Measurements from ENCODE around the gene HAUS7.

Gene HAUS7

GRCh38 chrX:153443476-153444332 lies 26.7 kb downstream of the HAUS7 start:
- Histone ChIP-seq H3K4me3 (ENCODE audit: low read depth, low read length) (no peak overlapping the region), H3K36me3 (no peaks in the 10 kb centered on the region; the same call in 1 of the 2 replicates), H3K9me3 (ENCODE audit: severe bottlenecking) (peaks cover 2% of the 10 kb centered on the region), H3K27ac (peak overlapping the region; percentile 14; the same call in 1 of the 2 replicates), H3K27me3 (ENCODE audit: insufficient read depth, low read depth, severe bottlenecking) (peaks cover 17% of the 10 kb centered on the region)
- TF ChIP-seq CTCF (IDR thresholded peaks at IDR 0.05; ENCODE audit: low read depth, low read length): no peak
- peak; percentile 62 for DNase-seq

- Histone ChIP-seq H3K27me3 (ENCODE audit: insufficient read depth, low read depth, severe bottlenecking) (peaks cover 23% of the 10 kb centered on the region), H3K36me3 (no peaks in the 10 kb centered on the region; the same call in 1 of the 2 replicates), H3K9me3 (ENCODE audit: severe bottlenecking) (peaks cover 2% of the 10 kb centered on the region), H3K27ac (no peak overlapping the region), H3K4me3 (ENCODE audit: low read depth, low read length) (no peak overlapping the region)
- DNase-seq: no peak
- no peak for TF ChIP-seq CTCF (IDR thresholded peaks at IDR 0.05; ENCODE audit: low read depth, low read length)
These were observed 27.9 kb downstream of the HAUS7 start for GRCh38 chrX:153442463-153442862.

- Histone ChIP-seq H3K36me3 (no peaks in the 10 kb centered on the region; the same call in 1 of the 2 replicates), H3K9me3 (ENCODE audit: severe bottlenecking) (peaks cover 2% of the 10 kb centered on the region), H3K4me3 (ENCODE audit: low read depth, low read length) (no peak overlapping the region), H3K27me3 (ENCODE audit: insufficient read depth, low read depth, severe bottlenecking) (peaks cover 26% of the 10 kb centered on the region), H3K27ac (no peak overlapping the region)
- no peak for TF ChIP-seq CTCF (IDR thresholded peaks at IDR 0.05; ENCODE audit: low read depth, low read length)
- DNase-seq: no peak
These were observed 28.4 kb downstream of the HAUS7 start for GRCh38 chrX:153441981-153442380.

DNA sequence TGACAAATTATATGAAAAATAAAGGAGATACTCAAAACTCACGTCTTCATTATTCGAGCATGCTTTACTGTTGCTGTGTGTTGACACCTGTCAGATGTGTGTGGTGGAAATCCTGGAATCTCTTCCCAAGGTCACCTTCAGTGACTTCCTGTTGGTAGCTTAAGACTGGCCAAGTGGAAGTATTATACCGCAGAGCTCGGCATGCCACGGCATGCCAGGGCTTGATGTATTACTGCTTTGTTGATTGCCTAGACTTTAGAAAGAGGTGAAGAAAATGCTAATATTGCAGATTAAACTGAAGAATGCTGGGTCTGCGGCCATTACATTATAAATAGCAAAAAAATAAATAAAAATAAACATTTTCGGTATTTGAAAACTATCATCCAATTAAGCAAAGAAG lies 29.1 kb downstream of the HAUS7 start:
- Histone ChIP-seq H3K9me3 (ENCODE audit: severe bottlenecking) (peaks cover 2% of the 10 kb centered on the region), H3K27ac (no peak overlapping the region), H3K36me3 (no peaks in the 10 kb centered on the region), H3K27me3 (ENCODE audit: insufficient read depth, low read depth, severe bottlenecking) (peaks cover 31% of the 10 kb centered on the region), H3K4me3 (ENCODE audit: low read depth, low read length) (no peak overlapping the region)
- TF ChIP-seq CTCF (IDR thresholded peaks at IDR 0.05; ENCODE audit: low read depth, low read length): no peak
- DNase-seq: no peak

DNA sequence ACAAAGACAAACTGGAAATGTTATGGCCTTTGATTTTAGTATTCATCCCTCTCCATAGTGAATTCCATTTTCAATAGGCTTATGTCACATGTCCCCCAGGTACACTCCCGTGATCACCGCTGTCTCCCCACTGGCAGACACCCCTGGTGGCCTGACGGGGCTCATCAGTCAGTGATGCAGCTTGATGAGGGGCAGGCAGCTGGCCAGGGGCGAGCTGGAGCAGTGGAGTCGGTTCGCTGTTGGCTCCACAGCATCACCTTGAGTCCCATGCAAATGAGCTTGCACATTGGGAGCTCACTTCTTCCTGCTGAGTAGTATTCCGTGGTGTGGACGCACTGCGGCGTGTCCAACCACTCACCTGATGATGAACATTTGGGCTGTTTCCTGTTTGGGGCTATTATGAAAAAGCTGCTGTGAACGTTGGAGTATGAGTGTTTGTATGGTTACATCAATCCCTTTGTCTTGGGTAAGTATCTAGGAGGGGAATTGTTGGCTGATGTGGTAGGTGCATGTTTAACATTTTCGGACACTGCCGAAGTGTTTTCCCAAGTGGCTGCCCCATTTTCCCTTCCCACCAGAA lies 29.7 kb downstream of the HAUS7 start:
- Histone ChIP-seq H3K27ac (no peak overlapping the region), H3K9me3 (ENCODE audit: severe bottlenecking) (peaks cover 2% of the 10 kb centered on the region), H3K4me3 (ENCODE audit: low read depth, low read length) (no peak overlapping the region), H3K27me3 (ENCODE audit: insufficient read depth, low read depth, severe bottlenecking) (peaks cover 31% of the 10 kb centered on the region), H3K36me3 (no peaks in the 10 kb centered on the region)
- TF ChIP-seq CTCF (IDR thresholded peaks at IDR 0.05; ENCODE audit: low read depth, low read length): no peak
- no peak for DNase-seq
